CD4-positive, alpha-beta T cell treated with Interferon gamma for 1 hour (primary cell): ENCODE measurements around the gene TP63.

Experiments used
- DNase-seq: peaks from one replicate; pipeline ENCODE4 v3.0.0-alpha.2; 2020

Gene TP63

GRCh38 chr3:189687475-189687874, 56.3 kb downstream of the TP63 start:
- DNase-seq = no peak

GRCh38 chr3:189688262-189688661, 57.1 kb downstream of the TP63 start:
- DNase-seq = no peak

GRCh38 chr3:189689625-189690024, 58.4 kb downstream of the TP63 start:
- DNase-seq = no peak

- no peak for DNase-seq
Observed at GRCh38 chr3:189690237-189690636, 59.0 kb downstream of the TP63 start.

GRCh38 chr3:189690672-189691071, 59.5 kb downstream of the TP63 start:
- DNase-seq = no peak

GRCh38 chr3:189695400-189695799, 64.2 kb downstream of the TP63 start:
- no peak for DNase-seq

DNA sequence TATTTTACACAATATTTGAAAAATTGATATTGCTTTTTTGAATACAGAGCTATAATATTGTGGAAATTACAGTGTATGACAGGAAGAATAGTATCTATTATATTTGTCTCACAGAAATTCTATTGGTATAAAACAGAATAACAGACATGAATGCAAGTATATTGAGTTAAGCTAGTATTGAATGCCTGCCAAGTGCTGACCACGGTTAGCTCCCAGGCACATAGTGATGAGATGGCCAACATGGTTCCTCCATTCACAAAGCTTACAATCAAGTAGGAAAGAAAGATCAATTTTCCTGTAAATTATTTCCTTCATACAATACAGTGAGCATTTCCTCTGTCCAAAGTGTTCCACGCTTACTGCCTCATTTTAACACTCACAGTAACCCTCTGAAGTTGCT, 67.6 kb downstream of the TP63 start:
- no peak for DNase-seq

DNA sequence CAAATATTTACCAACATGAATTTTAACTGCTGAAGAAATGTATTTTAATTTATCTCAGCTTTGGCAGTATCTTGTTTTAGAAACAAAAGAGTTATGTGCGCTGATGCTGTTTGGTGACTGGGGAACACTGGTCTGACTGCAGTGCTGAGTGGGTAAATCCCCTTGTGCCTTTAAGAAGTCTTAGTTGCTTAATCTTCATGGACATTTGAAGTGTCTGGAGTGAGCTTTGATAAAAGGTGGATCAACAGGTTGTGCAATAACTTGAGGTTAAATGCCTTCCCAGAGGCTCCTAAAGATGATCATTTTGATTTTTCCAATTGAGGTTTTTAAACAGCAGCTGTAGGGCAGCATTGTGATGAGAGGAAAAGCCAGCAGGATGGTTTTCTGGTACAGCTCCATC, 68.7 kb downstream of the TP63 start:
- DNase-seq = no peak

DNA sequence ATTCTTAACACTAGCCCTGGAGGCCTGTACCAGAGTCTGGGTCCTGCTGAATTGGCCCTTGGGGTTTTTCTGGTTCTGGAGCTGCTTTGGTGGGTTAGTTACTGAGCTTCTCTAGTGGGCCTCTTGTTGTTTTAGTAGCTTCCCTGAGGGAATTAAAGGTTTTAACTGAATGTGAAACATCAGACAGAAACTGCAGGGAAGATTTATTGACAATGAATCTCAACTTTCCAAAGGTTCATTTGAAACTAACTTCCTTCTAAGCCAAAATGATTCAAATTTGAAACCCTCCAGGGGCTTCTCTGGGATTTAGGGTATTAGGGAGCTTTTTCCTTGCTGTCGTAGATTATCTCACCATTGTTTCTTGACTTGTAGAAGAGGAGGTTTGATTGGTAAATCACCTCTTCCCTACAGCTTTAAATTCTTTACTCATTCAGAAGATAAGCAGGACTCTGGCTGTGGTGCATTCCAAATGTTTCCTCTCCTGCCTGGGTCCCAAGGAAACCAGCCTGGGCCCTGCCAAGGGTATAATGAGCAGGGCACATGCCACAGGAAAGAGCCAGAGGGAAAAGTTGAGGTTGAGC, 71.0 kb downstream of the TP63 start:
- DNase-seq = no peak

- DNase-seq = no peak
Observed at GRCh38 chr3:189703865-189704264, 72.7 kb downstream of the TP63 start.

DNA sequence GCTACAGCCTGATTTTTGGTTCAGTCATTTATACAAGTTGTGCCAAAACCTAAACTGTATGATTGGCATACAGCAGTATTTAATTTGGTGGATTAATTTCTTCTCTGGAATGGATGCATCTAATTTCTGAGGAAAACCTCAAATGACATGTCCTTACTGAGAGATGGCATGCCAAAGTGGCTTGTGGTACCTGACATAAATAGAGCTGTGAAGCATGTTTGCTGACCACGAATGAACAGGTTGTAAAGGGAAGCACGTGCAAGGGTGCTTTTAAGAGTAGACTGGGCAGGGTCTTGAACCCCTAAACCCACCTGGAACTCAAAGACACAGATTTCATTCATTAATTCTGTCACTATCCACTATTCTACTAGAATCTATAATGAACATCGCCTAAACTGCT, 77.2 kb downstream of the TP63 start:
- DNase-seq = no peak

- no peak for DNase-seq
Observed at GRCh38 chr3:189710620-189711402, 79.6 kb downstream of the TP63 start.

- DNase-seq = no peak
Observed at GRCh38 chr3:189712906-189713483, 81.8 kb downstream of the TP63 start.

DNA sequence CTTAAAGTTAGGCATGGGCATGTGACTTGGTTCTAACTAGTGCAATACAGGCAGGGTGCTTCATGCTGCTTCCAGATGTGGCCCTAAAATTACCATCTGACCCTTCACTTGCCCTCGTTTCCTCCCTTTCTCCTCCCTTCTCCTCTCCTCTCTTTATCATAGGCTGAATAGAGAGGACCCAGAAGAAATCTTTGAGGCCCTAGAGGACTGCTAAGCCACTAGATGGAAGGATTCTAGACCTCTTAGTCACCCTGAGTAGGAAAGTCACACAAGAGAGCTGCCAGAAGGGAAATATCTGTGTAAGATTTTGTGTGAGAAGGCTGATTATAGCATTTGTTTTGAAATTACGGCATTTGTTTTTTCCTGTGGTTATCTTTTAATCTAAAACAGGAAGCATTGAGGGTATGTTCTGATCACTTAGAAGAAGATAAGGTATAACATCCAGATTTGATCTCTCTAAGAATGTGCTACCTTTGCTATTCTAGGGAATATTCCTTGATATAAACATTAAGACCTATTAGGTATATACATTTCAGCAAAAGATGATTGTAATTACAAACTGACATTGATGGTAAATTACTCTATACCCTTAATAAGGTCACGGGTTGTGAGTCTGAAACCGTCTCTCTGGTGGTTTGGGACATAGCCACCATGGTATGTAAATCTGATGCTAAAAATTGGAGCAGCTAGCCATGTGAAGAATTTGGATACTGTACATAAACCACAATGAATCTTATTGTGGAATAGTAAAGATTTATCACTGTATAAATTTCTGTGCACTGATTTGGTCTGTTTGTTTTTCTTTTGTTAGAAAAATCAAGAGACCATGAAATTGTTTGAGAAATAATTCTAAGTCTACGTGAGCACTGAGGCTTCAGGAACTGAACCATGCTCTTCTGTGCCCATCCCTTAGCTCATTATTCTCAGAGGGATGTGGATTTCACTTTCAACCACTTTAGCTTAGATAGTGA, 84.1 kb downstream of the TP63 start:
- DNase-seq = no peak

DNA sequence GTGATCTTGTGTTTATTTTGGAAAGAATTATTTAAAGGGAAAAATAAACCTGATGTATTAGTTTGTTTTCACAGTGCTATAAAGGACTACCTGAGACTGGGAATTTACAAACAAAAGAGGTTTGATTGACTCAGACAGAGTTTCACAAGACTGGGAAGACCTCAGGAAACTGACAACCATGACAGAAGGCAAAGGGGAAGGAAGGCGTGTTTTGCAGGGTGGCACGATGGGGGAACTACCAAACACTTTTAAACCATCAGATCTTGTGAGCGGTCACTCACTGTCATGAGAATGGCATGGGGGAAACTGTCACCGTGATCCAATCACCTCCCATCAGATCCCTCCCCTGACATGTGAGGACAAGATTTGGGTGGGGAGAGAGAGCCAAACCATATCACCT, 87.0 kb downstream of the TP63 start:
- no peak for DNase-seq

GRCh38 chr3:189720736-189721417, 89.7 kb downstream of the TP63 start:
- DNase-seq = no peak

- DNase-seq = no peak
Observed at GRCh38 chr3:189721873-189722665, 90.9 kb downstream of the TP63 start.

DNA sequence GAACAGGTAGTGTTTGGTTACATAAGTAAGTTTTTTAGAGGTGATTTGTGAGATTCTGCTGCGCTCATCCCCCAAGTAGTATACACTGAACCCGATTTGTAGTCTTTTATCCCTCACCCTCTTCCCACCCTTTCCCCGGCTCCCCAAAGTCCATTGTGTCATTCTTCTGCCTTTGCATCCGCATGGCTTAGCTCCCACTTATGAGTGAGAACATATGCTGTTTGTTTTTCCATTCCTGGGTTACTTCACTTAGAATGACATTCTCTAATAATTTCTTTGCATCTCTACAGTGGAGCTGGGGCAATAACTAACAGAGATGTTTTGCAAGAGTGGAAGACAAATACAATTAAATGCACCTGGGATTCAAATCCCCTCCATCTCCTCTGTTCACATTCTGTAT, 93.2 kb downstream of the TP63 start:
- DNase-seq = no peak

- no peak for DNase-seq
Observed at GRCh38 chr3:189726277-189726676, 95.1 kb downstream of the TP63 start.

GRCh38 chr3:189727158-189727557, 96.0 kb downstream of the TP63 start:
- DNase-seq = no peak

DNA sequence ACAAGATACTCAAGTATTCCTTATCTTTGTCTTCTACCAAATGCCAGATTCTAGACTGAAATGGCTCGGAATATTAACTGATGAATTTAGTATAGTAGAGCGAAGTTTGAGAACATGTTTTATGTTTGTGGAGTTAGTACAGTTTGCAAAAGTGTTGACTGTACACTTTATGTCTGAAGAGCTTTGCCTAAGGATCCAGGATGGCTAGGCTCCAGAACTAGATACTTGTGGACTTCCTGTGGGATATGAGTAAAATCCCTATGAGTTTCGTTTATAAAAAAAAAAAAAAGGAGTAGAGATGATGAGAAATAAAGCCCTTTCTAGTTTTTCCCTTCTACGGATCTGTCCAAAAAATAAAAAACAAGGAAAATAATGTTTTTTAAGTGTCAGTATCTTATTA, 96.7 kb downstream of the TP63 start:
- no peak for DNase-seq

DNA sequence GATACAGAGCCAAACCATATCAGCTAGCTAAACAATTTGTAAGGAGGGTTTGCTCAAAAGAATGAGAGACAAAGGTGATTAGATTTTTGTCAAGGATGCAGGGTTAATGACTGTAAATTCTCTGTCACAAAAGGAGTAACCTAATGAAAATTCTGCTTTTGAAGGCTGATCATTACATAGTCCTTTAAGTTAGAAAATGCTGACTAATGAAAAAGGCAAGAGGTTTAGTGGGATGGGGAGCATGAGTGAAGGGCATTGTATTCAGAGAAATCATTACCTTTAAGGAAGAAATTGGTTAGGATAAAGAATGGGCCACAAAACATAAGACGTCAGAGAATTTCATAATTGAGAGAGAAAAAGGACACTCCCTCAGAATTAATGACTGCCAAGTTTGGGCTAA, 97.7 kb downstream of the TP63 start:
- no peak for DNase-seq
